ENCODE results near the gene SFXN5.

DNA sequence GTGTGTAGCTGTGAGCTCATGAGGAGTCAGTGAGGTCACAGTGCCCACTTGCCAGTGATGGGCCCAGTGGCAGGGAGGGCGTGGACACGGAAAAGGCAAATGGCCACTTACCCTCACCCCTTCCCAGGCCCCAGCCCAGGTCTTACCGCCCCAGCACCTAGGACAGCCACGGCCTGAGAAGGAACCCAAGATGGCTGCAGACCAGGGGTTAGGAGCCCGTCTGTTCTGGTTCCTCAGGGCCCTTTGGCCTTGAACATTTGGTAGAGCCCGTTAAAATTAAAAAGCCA, 80.1 kb downstream of the SFXN5 start:
- TF ChIP-seq, protein P1, sequence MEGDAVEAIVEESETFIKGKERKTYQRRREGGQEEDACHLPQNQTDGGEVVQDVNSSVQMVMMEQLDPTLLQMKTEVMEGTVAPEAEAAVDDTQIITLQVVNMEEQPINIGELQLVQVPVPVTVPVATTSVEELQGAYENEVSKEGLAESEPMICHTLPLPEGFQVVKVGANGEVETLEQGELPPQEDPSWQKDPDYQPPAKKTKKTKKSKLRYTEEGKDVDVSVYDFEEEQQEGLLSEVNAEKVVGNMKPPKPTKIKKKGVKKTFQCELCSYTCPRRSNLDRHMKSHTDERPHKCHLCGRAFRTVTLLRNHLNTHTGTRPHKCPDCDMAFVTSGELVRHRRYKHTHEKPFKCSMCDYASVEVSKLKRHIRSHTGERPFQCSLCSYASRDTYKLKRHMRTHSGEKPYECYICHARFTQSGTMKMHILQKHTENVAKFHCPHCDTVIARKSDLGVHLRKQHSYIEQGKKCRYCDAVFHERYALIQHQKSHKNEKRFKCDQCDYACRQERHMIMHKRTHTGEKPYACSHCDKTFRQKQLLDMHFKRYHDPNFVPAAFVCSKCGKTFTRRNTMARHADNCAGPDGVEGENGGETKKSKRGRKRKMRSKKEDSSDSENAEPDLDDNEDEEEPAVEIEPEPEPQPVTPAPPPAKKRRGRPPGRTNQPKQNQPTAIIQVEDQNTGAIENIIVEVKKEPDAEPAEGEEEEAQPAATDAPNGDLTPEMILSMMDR (IDR thresholded peaks at IDR 0.05; ENCODE audit: insufficient read depth, low read depth, low read length), result no peak
- TF ChIP-seq EZH2 (IDR thresholded peaks at IDR 0.05; ENCODE audit: insufficient read depth, low read length), result no peak
